IPS-15b (cell line): ENCODE measurements around the gene CRYBG1.

Source experiments
- H3K27me3 ChIP-seq: one replicate; pipeline ENCODE4 v1.6.1; 2013; ENCODE audit warnings: low read length; ENCODE audit not compliant: control insufficient read depth, insufficient read depth
- H3K36me3 ChIP-seq: one replicate; pipeline ENCODE4 v1.6.1; 2013; ENCODE audit warnings: low read length; ENCODE audit not compliant: control insufficient read depth, insufficient read depth
- H3K4me1 ChIP-seq: one replicate; pipeline ENCODE4 v1.6.1; 2013; ENCODE audit warnings: mild to moderate bottlenecking, low read length; ENCODE audit not compliant: control insufficient read depth, insufficient read depth
- H3K4me3 ChIP-seq: one replicate; pipeline ENCODE4 v1.5.1; 2013; ENCODE audit warnings: low read depth, low read length
- H3K9ac ChIP-seq: one replicate; pipeline ENCODE4 v1.6.1; 2013; ENCODE audit warnings: low read depth, mild to moderate bottlenecking, low read length
- H3K9me3 ChIP-seq: one replicate; pipeline ENCODE4 v1.6.1; 2013; ENCODE audit warnings: mild to moderate bottlenecking, low read length; ENCODE audit not compliant: control insufficient read depth, insufficient read depth

CRYBG1 gene

DNA sequence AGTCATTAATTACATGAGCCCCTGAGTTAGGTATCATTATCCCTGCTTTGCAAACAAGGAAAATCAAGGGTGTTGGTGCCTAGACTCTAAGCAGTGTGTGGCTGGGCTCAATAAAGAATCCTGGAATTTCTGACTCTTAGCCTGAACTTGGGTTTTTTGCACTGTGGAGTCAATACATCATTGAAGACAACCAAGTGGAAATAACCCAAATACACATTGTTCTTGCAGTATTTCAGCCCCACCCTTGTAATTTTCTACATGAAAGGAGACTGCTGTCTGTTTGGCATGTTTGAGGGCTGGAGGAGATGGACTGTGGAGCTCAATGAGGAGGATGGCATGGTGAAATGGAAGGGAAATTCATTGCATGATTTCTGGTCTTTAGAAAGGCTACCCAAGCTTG, 110.3 kb downstream of the CRYBG1 start:
- Histone ChIP-seq H3K27me3 (no peaks in the 10 kb centered on the region), H3K4me1 (peaks cover 4% of the 10 kb centered on the region), H3K4me3 (no peak overlapping the region), H3K9ac (no peak overlapping the region), H3K36me3 (no peaks in the 10 kb centered on the region), H3K9me3 (no peaks in the 10 kb centered on the region)

DNA sequence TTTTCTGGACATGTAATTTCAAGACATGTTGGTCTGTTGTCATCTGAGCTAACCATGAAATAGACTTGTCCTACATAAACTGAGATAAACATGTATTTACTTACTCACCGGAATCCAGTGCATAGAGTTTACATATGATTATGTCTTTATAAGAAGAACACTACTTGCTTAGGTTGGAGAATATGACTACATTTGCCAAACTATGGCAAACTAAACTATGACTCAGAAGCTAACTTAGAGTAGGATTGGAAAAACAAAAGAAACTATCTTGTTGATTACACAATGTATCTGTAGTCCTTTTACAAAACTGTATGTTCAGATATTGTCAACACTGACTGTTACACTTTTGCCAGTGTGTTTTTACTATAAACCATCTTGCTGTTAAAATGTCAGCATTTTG, 113.3 kb downstream of the CRYBG1 start:
- Histone ChIP-seq H3K36me3 (no peaks in the 10 kb centered on the region), H3K4me1 (no peaks in the 10 kb centered on the region), H3K4me3 (no peak overlapping the region), H3K9me3 (no peaks in the 10 kb centered on the region), H3K27me3 (no peaks in the 10 kb centered on the region), H3K9ac (no peak overlapping the region)

DNA sequence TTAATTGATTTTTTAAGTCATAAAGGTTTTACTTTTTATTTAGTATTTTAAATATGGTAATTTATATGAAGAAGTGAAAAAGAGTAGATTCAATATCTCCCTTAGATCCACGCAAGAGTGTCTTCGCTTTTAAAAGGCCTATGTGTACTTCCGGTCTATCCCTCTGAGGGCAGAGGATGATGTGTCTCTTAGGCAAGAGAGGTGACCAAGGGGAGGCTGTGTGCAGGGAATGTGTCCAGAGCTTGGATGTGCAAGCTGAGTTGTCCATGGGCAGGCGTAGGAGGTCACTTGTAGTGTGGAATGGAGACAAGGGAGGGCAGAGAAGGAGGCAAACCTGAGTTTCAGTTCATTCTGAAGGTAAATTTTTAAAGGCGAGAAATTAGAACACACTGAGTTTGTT, 113.9 kb downstream of the CRYBG1 start:
- no peak overlapping the region for H3K9ac ChIP-seq
- no peaks in the 10 kb centered on the region for H3K36me3 ChIP-seq
- no peaks in the 10 kb centered on the region for H3K27me3 ChIP-seq
- H3K9me3 ChIP-seq: no peaks in the 10 kb centered on the region
- no peak overlapping the region for H3K4me3 ChIP-seq
- H3K4me1 ChIP-seq: no peaks in the 10 kb centered on the region

DNA sequence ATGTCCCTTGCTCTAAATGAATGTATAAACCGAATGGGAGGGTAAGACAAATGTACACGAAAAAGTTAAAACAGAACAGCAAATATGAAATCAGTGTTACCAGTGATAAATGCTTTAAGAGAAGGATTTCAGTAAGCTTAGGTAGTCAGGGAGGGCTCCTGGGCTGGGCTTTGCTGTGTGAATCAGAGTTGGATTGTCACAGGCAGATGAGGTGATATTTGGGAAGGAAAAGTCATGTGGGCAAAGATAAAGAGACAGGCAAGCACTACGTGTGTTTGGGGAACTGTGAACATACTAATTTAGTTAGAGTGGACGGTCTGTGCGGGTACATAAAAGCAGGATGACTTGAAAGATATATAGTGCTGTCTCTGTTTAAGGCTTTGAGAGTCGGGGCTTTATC, 114.8 kb downstream of the CRYBG1 start:
- no peaks in the 10 kb centered on the region for H3K27me3 ChIP-seq
- H3K9me3 ChIP-seq: no peaks in the 10 kb centered on the region
- H3K36me3 ChIP-seq: no peaks in the 10 kb centered on the region
- no peaks in the 10 kb centered on the region for H3K4me1 ChIP-seq
- H3K9ac ChIP-seq: no peak overlapping the region
- no peak overlapping the region for H3K4me3 ChIP-seq

DNA sequence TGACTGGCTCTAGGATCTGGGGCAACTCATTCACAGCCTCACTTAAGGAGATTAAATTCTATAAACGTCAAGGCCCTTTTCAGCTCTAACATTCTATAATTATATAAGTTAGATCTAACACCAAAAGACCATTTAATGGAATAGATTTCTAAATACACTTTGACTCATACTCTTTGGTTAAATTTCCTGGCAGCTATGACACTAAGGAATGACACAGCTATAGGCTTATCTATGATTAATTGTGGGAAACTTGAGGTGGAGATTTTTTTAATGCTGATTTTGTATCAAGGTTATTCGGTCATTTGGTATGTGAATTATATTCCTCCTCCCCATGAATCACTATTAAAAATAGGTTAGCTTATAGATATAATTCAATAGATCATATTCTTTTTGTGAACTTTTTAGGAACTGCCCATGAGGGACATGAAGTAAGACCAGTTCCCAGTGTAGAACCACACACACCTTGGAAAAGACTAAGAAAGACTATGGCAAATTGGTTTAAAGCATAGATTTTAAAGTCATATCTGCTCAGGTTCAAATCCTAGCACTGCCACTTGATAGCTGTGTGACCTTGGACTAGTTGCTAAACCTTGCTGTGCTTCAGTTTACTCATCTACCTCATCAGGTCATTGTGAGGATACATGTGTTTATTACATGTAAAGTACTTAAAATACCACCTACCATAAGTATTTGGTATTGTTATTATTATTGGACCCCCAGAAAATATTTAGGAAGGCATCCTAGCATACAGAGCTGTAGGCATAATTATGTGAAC, 116.0 kb downstream of the CRYBG1 start:
- Histone ChIP-seq H3K36me3 (no peaks in the 10 kb centered on the region), H3K27me3 (no peaks in the 10 kb centered on the region), H3K4me1 (no peaks in the 10 kb centered on the region), H3K9ac (no peak overlapping the region), H3K4me3 (no peak overlapping the region), H3K9me3 (no peaks in the 10 kb centered on the region)

DNA sequence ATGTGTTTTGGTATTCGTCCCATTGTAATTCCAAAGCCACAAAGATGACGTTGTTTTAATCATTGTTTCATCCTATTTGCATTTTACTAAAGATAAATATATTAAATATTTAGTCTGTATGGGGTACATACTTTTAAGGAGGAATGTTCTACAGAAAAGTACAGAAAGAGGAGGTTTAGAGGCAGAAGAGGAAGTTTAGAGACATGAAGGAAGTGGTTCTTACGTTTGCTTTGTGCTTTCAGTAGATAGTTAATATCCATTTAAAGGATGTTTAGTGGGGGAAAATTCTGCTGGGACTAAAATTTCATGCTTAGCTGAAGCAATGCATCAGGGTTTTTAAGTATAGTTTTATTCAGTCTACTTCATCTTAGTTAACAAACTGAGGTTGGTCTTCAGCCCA, 116.6 kb downstream of the CRYBG1 start:
- Histone ChIP-seq H3K4me3 (no peak overlapping the region), H3K36me3 (no peaks in the 10 kb centered on the region), H3K9ac (no peak overlapping the region), H3K27me3 (no peaks in the 10 kb centered on the region), H3K4me1 (no peaks in the 10 kb centered on the region), H3K9me3 (no peaks in the 10 kb centered on the region)

DNA sequence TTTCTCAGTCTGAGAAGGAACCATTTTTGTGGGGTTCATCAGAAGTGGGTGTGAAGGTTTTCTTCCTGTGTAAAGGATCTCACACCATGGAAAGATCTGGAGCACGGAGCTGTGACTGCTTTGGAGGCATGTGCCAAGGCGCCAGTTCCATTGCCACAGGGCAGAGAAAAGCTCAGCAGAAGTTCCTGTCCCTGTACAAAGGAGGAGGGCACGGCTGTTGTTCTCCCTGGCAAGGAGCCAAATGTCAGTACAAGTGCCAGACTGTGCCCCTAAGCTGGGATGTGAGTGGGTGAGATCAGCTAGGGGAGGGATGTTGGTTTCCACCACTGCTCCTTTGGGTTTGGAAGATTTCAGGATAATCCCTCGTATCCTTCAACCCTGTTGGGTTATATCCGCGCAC, 117.3 kb downstream of the CRYBG1 start:
- Histone ChIP-seq H3K4me3 (no peak overlapping the region), H3K27me3 (no peaks in the 10 kb centered on the region), H3K9me3 (no peaks in the 10 kb centered on the region), H3K4me1 (no peaks in the 10 kb centered on the region), H3K36me3 (no peaks in the 10 kb centered on the region), H3K9ac (no peak overlapping the region)

DNA sequence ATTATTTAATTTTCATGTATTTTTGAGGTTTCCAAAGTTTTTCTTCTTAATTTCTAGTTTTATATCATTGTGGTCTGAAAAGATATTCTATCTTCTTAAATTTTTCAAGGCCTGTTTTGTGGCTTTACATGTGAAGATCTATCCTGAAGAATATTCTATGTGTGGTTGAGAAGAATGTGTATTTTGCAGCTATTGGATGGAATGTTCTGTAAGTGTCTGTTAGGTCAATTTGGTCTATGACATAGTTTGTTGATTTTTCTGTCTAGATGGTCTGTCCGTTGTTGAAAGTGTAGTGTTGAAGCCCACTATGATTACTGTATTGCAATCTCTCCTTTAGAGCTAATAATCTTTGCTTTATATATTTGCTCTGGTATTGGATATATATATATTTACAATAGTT, 125.7 kb downstream of the CRYBG1 start:
- Histone ChIP-seq H3K27me3 (peaks cover 9% of the 10 kb centered on the region), H3K9me3 (no peaks in the 10 kb centered on the region), H3K4me3 (no peak overlapping the region), H3K4me1 (no peaks in the 10 kb centered on the region), H3K36me3 (no peaks in the 10 kb centered on the region), H3K9ac (no peak overlapping the region)

DNA sequence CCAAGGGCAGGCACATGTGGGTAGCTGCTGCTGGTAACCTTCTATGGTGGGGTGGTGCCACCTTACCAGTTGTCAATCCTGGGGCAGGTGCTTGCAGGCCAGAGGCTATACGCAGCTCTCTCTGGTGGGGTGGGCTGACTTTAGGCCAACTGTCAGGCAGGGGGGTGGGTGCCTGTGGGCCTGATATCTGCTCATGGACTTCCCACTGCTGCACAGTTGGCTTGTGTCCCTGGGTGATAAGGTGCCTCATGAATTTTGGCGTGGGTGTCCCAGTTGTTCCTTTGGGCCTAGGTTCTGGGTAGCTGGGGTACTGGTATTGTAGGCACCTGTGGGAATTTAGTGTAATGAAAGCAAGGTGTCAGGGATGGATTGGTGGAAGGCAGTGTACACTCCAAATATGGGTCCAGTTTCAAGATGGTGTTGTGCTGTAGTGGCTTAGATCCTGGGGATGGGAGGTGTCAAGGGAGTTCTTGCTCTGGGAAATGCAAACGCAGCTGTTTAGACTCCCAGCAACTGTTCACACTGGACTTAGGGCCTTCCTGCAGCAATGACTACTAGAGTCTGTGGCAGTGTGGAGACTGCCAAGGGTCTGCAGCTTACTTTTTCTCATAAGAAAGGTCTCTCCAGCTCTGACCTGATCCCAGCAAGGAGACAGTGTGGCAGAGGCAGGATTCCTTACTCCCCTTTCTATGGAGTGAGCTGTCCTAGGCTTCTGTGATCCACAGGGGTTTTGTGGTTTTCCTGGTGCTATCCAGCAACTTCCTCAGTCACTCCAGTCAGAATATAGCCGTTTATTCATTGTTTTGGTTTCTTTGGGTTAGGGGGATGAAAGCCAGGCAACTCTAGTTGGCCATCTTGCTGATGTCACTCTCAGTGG, 128.2 kb downstream of the CRYBG1 start:
- no peak overlapping the region for H3K4me3 ChIP-seq
- no peaks in the 10 kb centered on the region for H3K9me3 ChIP-seq
- peaks cover 9% of the 10 kb centered on the region for H3K27me3 ChIP-seq
- no peaks in the 10 kb centered on the region for H3K36me3 ChIP-seq
- H3K9ac ChIP-seq: no peak overlapping the region
- H3K4me1 ChIP-seq: no peaks in the 10 kb centered on the region

DNA sequence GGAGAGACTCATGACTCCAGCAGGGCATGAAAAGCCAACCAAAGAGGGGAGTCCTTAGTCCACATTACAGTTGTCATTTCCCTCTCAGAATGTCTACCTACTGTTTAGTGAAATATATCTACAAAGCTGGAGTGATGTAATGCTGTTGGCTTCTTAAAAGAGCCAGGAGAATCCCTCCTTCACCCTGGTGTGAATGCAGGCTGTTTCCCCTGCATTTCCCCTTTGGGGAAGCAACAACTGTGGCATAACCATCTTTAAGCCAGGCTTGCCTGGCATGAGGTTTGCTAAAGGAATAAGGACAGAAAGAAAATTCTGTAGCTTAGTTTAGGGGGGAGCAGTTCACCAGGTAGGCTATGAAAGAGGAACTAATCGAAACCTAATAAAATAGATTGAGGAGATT, 129.5 kb downstream of the CRYBG1 start:
- no peaks in the 10 kb centered on the region for H3K36me3 ChIP-seq
- H3K4me3 ChIP-seq: no peak overlapping the region
- no peak overlapping the region for H3K9ac ChIP-seq
- no peaks in the 10 kb centered on the region for H3K4me1 ChIP-seq
- H3K27me3 ChIP-seq: peaks cover 9% of the 10 kb centered on the region
- no peaks in the 10 kb centered on the region for H3K9me3 ChIP-seq

DNA sequence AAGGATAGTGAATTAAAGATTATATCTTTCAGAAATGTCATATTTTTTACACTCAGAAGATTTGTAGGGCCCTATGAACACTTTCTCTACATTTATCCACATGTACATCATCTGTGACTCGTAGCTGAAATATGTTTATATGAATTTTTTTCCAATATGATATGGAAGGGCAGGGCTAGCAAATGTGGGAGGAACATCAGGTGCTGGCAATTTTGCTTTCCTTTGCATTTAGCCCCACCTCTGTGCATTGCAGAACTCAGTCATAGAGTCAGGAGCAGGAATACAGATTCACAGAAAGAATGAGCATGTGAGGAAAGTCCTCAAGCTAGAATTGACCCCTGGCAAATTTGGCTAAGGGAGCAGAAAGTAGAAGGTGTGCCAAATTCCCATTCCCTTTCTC, 129.9 kb downstream of the CRYBG1 start:
- H3K9ac ChIP-seq: no peak overlapping the region
- no peaks in the 10 kb centered on the region for H3K9me3 ChIP-seq
- peaks cover 9% of the 10 kb centered on the region for H3K27me3 ChIP-seq
- H3K36me3 ChIP-seq: no peaks in the 10 kb centered on the region
- H3K4me3 ChIP-seq: no peak overlapping the region
- no peaks in the 10 kb centered on the region for H3K4me1 ChIP-seq

DNA sequence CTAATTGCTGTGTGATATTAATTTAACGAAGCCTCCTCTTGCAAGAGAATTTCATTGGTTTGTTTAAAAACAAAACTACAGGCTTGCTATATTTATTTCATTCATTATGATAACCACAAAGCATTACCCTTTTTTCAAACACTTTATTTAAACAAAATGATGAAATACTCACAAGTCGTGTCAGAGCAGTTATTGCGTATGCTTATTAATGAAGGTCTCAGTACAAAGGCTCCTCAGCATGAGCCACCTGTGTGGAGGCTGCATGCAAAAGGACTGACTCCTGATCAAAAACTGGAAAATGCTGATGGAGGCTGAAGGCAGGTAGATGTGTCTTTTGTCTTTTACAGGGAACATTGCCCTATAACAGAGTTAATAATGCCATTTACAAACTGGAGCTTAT, 130.5 kb downstream of the CRYBG1 start:
- Histone ChIP-seq H3K4me1 (no peaks in the 10 kb centered on the region), H3K9ac (no peak overlapping the region), H3K27me3 (peaks cover 9% of the 10 kb centered on the region), H3K4me3 (no peak overlapping the region), H3K9me3 (no peaks in the 10 kb centered on the region), H3K36me3 (no peaks in the 10 kb centered on the region)
